Right hindlimb (tissue), 1 donor: ENCODE measurements around the gene PLEKHG4B.

Experiments
- DNase-seq: peaks from one replicate; pipeline ENCODE4 v3.0.0-alpha.2; 2018

The PLEKHG4B gene

DNA sequence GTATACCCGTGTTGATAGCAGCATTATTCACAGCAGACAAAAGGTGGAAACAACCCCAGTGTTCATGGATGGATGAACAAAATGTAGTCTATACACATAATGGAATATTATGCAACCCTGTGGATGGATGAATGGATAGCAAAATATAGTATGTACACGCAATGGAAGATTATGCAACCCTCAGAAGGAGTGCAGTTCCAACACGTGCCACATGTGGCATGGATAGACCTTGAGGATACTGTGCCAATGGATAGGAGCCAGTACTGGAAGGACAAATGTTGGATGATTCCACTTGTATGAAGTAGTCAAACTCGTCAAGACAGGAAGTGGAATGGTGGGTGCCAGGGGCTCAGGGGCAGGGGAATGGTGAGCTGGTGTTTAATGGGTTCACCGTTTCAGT, 44.9 kb downstream of the PLEKHG4B start:
- DNase-seq: no peak

DNA sequence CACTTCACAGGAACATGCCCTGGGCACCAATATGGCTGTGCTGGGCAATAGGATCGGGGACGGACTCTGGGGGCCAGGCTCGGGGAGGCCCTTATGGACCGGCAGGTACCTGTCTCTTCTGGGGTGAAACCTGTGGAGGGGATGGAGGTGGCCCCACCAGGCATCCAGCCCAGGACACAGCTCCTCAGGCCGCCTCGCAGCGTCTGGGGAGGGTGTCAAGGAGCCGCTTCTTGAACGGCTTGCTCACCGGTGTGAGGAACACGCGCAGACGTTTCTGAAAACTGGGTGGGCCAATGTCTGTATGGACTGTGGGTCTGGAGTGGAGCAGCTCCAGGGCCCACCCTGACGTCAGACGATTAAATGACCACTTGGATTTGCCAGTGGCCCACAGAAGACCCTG, 45.8 kb downstream of the PLEKHG4B start:
- DNase-seq: no peak

DNA sequence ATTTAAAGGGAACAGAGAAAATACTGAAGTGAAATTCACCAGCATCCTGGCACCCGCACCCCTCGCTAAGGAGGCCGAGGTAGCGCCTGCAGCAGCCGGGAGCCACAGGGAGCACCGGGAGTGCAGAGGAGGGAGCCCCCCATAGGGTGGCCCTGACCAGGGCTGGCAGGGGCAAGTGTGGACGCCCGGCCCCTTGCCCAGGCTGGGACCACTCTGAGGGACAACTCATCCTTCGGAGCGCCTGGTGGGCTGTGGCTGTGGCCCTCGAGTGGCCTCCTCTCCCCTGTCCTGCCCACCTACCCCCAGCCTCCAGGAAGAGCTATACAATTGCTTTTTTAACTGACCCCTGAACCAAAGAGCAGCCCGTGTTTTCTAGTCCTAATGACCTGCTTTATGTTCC, 47.0 kb downstream of the PLEKHG4B start:
- DNase-seq: no peak

DNA sequence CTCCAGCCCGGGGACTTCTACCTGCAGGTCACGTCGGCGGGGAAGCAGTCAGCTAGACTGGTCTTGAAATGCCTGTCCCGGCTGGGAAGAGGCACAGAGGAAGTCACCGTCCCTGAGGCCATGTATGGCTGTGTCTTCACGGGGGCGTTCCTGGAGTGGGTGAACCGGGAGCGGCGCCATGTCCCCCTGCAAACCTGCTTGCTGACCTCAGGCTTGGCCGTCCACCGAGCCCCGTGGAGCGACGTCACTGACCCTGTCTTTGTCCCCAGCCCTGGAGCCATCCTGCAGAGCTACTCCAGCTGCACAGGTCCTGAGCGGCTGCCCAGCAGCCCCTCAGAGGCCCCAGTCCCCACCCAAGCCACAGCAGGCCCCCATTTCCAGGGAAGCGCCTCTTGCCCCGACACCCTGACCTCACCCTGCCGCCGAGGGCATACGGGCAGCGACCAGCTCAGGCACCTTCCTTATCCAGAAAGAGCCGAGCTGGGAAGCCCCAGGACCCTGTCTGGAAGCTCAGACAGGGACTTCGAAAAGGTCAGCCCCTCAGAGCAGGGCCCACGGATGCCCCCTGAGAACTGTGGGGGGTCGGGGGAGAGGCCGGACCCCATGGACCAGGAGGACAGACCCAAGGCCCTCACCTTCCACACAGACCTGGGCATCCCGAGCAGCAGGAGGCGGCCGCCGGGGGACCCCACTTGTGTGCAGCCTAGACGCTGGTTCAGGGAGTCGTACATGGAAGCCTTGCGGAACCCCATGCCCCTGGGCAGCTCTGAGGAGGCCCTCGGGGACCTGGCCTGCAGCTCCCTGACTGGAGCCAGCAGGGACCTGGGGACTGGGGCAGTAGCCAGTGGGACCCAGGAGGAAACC, 47.8 kb downstream of the PLEKHG4B start:
- no peak for DNase-seq

DNA sequence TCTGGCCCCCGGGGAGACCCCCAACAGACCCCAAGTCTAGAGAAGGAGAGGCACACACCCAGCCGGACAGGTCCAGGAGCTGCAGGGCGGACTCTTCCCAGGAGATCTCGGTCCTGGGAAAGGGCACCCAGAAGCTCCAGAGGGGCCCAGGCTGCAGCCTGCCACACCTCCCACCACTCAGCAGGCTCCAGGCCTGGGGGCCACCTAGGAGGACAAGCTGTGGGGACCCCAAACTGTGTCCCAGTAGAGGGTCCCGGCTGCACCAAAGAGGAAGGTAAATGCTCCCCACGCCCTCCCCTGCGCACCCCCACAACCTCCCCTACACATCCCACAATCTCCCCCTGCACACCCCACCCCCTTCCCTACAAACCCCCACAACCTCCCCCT, 48.5 kb downstream of the PLEKHG4B start:
- no peak for DNase-seq

DNA sequence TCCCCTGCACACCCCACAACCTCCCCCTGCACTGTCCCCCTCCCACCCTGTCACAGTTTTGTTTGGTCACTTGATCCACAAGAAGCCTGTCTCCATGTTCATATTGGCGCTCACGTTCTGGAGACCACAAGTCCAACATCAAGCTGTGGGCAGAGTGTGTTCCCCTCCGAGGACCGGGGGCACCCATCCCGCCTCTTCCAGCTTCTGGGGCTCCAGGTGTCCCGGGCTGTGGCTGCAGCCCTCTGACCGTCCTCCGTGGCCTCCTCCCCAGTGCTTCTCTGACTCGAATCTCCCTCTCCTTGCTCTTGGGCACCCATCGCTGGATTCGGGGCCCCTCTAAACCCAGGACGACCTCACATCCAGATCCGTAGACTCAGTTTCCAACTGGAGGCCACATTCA, 49.2 kb downstream of the PLEKHG4B start:
- DNase-seq: no peak

DNA sequence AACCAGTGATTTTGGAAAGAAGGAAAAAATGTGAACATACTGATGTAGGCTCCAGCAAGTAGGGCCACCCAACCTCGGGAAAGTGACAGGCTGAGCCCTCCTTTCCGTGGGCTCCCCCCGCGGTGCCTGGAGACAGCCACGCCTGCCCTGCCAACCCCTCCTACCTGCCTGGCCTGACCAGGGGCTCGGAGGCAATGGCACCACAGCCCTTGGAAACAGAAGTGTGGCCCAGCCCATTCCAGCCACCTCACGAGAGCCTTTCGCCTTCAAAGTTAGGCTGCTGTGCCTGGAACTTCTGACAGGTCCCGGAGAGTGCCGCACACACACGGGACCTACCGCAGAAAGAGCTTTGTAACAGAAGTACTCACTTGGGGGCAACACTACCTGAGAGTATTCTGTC, 49.8 kb downstream of the PLEKHG4B start:
- no peak for DNase-seq

DNA sequence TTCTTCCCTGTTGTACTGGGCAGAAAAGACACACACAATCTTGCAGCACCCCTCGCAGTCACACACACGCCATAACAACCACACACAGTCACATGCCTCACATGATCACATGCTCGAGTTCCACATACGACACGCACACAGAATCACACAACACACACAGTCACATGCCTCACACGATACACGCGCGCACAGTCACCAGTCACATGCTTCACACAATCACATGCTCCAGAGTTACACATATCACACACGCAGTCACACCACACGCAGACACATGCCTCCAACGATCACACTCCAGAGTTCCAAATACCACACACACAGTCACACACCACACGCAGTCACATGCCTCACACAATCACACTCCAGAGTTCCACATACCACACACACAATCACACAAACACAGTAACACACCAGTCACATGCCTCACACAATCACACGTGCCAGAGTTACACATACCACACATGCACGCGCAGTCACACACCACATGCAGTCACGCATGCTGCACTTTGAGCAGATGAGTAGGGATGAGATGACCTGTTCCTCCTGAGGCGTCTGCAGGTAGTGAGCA, 50.4 kb downstream of the PLEKHG4B start:
- no peak for DNase-seq

DNA sequence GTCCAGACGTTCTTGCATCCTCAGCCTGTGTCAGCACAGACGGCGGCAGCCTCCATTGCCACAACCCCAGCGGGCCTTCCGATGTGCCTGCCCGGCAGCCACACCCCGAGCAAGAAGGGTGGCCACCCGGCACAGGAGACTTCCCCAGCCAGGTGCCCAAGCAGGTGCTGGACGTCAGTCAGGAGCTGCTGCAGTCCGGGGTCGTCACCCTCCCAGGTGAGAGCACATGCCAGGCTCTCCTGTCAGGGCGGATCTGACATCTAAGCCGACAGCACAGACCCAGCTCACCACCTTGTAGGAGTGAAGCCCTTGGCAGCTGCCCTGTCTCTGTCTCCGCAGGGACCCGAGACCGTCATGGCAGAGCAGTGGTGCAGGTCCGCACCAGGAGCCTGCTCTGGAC, 51.1 kb downstream of the PLEKHG4B start:
- no peak for DNase-seq

DNA sequence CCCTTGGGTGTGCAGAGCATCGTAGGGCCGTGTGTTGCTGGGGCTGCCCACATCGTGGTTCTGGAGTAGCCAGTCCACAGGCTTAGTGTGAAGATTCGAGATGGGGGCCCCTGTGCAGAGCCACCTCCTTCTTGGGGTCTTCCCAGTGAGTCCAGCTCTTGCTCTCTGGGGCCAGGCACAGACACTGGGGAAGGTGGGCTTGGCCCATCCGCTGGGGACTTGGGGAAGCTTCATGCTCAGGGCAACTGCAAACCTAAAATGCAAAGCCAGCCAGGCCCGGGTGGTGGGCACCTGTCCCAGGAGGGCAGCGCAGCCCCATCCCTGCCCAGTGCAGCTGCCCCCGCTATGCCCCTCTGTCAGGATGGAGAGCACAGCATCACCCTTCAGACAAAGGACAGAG, 53.0 kb downstream of the PLEKHG4B start:
- no peak for DNase-seq

DNA sequence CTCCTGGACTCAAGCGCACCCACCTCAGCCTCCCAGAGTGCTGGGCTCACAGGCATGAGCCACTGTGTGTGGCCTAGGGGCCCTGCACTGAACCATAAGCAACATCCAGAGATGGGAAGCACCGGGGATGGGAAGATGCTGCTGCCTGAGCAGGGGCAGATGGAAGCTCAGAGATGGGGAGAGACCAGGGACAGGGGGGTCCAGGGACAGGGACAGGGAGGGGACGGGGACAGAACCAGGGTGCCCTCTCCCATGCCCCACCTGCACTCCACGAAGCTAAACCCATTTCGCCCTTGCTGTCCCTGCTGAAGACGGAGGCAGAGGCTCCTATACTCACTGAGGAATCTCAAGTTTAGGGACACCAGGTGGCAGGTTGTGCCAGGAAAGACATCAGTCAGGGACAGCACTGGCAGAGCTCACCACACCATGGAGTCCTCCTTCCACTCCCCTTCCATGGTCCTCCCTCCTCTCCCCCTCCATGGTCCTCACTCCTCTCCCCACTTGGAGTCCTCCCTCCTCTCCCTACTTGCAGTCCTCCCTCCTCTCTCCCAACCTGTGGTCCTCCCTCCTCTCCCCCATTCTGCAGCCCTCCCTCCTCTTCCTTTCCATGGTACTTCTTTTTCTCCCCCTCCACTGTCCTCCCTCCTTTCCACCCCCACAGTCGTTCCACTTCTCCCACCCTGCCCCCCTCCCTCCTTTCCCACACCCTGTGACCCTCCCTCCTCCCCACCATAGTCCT, 53.8 kb downstream of the PLEKHG4B start:
- DNase-seq: no peak

DNA sequence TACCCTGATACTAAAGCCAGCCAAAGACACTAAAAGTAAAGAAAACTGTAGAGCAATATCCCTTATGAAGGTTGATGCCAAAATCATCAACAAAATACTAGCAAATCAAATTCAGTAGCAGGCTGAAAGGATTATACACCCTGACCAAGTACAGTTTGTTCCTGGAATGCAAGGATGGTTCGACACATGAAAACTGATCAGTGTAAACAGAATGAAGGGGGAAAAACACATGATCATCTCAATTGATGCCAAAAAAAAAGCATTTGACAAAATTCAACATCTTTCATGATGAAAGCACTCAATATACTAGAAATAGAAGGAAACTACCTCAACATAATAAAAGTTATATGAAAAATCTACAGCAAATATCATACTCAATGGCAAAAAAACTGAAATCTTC, 55.8 kb downstream of the PLEKHG4B start:
- no peak for DNase-seq

DNA sequence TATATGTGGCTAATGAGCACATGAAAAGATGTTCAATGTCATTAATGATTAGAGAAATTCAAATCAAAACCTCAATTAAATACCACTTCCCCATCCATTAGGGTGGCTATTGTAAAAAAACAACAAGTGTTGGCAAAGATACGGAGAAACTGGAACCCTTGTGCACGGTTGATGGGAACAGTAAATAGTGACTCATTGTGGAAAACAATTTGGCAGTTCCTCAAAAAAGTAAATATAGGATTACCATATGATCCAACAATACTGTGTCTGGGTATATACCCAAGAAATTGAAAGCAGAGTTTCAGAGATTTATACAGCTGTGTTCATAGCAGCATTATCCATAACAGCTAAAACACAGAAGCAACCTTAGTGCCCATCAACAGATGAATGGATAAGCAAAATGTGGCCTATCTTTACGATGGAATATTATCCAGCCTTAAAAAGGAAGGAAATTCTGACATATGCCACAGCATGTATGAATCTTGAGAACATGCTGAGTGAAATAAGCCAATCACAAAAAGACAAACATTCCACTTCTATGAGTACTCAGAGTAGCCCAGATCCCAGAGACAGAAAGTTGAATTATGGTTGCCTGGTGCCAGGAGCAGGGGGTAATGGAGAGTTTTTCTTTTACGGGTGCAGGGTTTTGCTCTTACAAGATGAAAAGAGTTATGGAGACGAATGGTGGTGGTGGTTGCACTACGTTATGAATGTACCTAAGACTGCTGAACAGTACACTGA, 57.9 kb downstream of the PLEKHG4B start:
- DNase-seq: no peak

DNA sequence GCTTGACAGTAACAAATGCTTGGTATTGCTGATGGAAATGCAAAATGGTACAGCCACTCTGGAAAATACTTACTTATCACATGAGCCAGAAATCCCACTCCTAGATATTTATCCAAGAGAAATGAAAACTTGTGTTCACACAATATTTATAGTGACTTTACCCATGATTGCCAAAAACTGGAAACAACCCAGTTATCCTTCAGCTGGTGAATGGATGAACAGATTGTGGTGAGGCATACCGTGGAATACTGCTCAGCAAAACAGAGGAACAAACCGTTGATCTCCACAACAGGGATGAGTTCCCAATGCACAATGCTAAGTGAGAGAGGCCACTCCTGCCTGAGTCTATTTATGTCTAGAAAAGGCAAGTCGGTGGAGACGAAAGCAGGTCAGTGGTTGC, 58.8 kb downstream of the PLEKHG4B start:
- DNase-seq: no peak

DNA sequence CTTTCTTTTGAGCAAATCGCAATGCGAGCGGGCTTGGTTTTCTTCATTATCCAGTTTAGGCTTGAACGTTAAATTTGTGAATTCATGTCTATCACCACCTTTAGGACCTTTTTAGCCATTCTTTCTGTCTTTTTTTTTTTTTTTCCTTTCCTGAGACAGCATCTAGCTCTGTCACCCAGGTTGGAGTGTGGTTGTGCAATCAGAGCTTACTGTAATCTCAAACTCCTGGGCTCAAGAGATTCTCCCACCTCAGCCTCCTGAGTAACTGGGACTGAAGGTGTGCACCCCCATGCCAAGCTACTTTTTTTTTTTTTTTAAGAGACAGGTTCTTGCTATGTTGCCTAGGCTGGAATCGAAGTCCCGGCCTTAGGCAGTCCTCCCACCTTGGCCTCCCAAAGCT, 60.1 kb downstream of the PLEKHG4B start:
- DNase-seq: no peak

DNA sequence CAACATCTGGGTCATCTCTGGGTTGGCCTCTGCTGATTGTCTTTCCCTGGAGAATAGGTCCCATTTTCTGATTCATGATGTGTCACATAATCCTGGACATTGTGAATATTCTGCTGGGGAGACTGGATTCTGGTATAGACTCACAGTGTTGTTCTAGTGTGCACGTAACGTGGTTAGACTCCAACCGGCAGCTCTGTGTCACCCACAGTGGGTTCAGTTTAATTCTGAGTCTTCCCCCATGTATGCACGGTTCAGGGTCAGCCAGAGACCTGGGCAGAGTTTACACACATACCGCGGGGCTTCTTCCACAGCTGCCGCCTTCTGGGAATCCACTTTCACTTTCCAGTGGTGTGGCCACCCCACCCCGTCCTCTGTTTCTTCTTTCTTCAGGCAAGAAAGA, 61.3 kb downstream of the PLEKHG4B start:
- no peak for DNase-seq

DNA sequence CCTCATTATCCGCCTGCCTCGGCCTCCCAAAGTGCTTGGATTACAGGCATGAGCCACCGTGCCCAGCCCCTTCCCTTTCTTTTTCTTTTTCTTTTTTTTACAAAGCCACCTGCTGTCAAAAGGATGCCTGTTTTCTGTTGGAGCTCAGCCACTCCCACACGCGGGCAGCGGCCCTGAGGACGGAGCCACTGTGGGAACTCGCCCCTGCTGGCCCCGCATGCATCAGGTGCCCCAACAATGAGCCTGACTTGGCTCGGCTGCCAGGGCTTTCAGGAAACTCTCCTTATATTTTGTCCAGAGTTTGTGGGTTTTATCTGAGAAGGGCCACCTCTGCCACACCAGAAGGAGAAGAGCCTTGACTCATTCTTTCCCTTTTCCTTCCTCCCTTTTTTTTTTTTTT, 62.3 kb downstream of the PLEKHG4B start:
- no peak for DNase-seq

DNA sequence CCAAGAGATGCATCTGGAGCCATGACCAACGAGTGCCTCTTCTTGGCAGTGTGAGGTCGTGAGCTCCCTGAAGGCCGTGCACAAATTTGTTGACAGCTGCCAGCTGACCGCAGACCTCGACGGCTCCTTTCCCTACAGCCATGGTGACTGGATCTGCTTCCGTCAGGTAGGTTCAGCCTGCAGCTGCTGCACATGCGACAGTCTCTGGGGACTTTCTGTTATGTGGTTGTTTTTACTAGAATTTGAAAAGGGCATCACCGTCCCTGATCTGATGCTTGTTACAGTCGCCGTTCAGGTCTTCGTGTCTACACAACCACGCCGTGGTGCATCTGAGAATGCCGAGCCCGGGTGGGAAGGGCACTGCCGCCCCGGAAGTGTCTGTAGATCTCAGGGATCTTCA, 62.9 kb downstream of the PLEKHG4B start:
- DNase-seq: no peak

DNA sequence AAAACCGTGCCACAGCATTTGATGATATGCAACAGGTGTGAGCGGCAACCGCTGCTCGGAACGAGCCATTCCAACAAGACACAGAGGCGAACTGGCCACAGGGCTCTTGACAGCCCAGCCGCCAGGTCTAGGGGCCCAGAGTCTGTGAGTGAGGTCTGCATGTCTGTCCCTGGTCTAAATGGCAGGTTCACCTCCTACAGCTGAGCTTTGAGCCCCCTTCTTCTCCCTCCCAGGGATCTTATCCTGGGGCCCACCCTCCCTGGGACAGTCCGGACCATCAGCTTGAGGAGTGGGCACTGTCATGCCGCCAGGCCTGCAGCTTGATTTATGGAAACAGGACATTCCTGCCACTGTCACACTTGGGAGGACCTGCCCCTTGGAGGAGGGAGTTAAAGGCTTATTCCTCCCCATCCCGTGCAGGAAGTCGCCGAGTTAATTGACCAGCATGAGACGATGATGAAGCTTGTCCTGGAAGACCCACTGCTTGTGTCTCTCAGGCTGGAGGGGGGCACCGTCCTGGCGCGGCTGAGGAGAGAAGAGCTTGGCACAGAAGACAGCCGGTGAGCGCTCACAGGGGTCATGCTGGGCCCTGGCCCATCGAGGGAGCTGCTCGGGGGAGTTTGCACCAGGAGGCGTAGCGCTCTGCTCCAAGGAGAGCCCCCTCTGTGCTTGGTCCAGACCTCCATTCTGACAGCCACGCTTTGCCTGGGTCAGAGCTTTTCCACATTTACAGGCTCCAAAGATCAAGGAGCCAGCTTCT, 63.9 kb downstream of the PLEKHG4B start:
- DNase-seq: no peak

DNA sequence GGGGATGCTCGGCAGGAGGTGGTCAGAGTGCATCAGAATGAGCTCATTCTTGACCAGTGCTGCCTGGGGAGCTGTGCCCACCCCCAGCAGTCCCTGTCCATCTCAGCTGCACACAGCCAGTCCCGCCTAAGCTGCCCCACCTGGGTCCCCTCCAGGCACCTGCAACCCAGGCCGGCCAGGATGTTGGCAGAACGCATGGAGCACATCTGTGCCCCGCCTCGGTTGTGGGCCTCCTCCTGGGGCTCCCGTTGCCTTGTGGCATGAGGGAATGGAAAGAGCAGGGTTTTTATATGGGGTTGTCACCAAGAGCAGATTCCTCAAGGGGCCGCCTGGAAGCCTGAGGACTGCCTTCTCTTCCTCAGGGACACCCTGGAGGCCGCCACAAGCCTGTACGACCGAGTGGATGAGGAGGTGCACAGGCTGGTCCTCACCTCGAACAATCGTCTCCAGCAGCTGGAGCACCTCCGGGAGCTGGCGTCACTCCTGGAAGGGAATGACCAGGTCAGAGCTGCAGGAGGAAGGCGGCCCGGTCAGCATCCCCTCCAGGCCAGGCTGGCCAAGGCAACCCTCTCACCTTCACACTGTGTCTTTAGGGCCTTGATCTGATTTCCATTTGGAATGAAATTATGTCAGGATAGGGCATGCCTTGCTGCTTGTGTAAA, 64.6 kb downstream of the PLEKHG4B start:
- no peak for DNase-seq

DNA sequence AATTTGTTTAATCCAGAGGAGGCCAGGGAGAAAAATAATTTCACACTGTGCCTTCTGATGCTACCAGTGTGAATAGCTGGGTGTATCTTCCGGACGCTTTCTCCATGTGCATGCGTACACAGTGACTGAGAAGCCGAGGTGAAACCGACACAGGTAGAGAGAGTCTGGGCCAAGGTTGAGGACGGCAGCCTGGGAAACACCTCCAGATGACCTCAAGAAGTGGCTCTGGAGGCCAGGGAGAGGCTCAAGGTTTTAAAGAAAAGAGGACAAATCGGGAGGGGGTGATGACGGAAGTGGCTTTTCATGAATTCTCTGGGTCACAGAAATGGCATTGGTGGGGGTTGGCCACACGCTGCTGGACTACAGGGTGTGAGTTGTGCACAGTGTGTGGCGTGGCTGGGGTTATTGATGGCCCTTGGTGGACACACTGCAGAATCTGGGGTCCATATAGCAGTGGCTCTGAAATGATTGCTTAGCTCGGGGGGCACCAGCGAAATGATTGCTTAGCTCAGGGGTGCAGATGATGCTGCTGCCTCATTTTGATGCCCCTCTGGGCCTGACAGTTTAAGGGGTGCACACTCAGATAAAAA, 65.3 kb downstream of the PLEKHG4B start:
- no peak for DNase-seq

DNA sequence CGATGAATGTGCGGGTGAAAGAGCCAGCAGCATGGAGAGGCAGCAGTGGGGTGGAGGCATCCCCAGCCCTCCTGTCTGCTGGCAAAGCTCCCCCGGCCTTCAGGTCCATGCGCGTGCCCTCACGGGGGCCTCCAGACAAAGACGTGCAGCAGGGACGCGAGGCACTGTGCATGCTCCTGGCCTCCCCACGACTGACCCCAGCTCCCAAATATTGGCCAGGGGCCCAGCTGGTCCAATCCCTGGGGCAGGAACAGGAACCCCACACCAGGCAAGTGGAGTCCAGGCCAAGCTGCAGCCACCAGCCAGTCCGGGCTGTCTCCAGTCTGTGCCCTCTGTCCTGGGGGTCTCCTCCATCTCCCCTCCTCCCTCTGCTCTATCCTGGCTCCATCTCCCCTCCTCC, 65.8 kb downstream of the PLEKHG4B start:
- DNase-seq: no peak
